K562 (cell line): ENCODE results near the gene CLDN1. TPM values are rescaled to one million over a fixed set of nuclear protein-coding genes. Genes with fewer than 3 reads are reported as not detected.

Source experiments
- ATAC-seq: fragments of 200-7000 bp; cut with Tn5 transposase; 3 replicates; pipeline ENCODE4 v1.9.1; 2020; ENCODE audit warnings: moderate library complexity
- BruUV-seq: library from RNA; stranded (reverse); fragments of 400-500 nt; replicated peaks from 2 replicates; lab custom pipeline; 2021; lab: Mats Ljungman, UMichigan
- CTCF ChIA-PET: fragments of 300-600 bp; formaldehyde crosslinking; extraction: SDS; loops from one replicate; lab custom pipeline; 2021; ENCODE audit warnings: low intra/inter-chr PET ratio; lab: Yijun Ruan, JAX
- POLR2A ChIA-PET: fragments of 300-600, 350-650 bp; sonication (Branson Sonifier 250); formaldehyde crosslinking; extraction: SDS; loops from one replicate; lab custom pipeline; 2021; ENCODE audit warnings: antibody characterized with exemption, inconsistent platforms; lab: Yijun Ruan, JAX
- DNase-seq, 4 experiments: peaks; one replicate each; pipeline versions ENCODE4 v3.0.0 to v3.0.0-alpha.2; 2011 to 2018; ENCODE audit warnings: low spot score in 3 of 4, mixed read lengths in 3 of 4; ENCODE audit errors: extremely low read depth in 1 of 4
- FAIRE-seq: peaks from 2 replicates; lab custom pipeline; 2011; peaks lifted over from hg19 to GRCh38; lab: Jason Lieb, UNC
- H2AFZ ChIP-seq: 2 replicates; pipeline ENCODE4 v1.6.0; 2011; ENCODE audit warnings: low read depth, low read length, control low read depth, inconsistent platforms
- H3K27ac ChIP-seq: fragments of 200-600 bp; 3 replicates; pipeline ENCODE4 v1.8.0; 2011; ENCODE audit warnings: low read depth, mild to moderate bottlenecking, control low read depth, inconsistent platforms, low read length, moderate library complexity, mixed read lengths; ENCODE audit errors: extremely low read depth
- H3K27me3 ChIP-seq, 2 experiments: fragments of 300-600 bp in 1 of 2; 2 replicates in 1 of 2; 3 replicates in 1 of 2; pipeline versions ENCODE4 v1.6.0 to v1.8.0; 2011; ENCODE audit warnings: inconsistent platforms in 2 of 2, low read length in 2 of 2, mild to moderate bottlenecking in 1 of 2, mixed read lengths in 1 of 2, moderate library complexity in 1 of 2; ENCODE audit not compliant: control insufficient read depth in 2 of 2, insufficient read depth in 2 of 2
- H3K36me3 ChIP-seq: fragments of 300-600 bp; 3 replicates; pipeline ENCODE4 v1.8.0; 2011; ENCODE audit warnings: mild to moderate bottlenecking, low read length, inconsistent platforms; ENCODE audit not compliant: control insufficient read depth, insufficient read depth
- H3K4me1 ChIP-seq, 2 experiments: fragments of 200-600 bp in 1 of 2; replicated peaks in 1 of 2; 2 replicates in 1 of 2; 3 replicates in 1 of 2; pipeline versions ENCODE4 v1.5.1 to v1.8.0; 2011; ENCODE audit warnings: inconsistent platforms in 2 of 2, low read length in 2 of 2, mild to moderate bottlenecking in 1 of 2, mixed read lengths in 1 of 2, moderate library complexity in 1 of 2; ENCODE audit not compliant: control insufficient read depth in 2 of 2, insufficient read depth in 2 of 2
- H3K4me2 ChIP-seq: 2 replicates; pipeline ENCODE4 v1.6.1; 2011; ENCODE audit warnings: low read length, control low read depth, inconsistent platforms, mixed read lengths; ENCODE audit not compliant: insufficient read depth
- H3K4me3 ChIP-seq: fragments of 200-600 bp; sonication (generic), shearing (Covaris generic); 2 replicates; pipeline ENCODE4 v1.5.1; 2016; ENCODE audit warnings: control low read depth, inconsistent platforms
- H3K79me2 ChIP-seq: fragments of 200-600 bp; 3 replicates; pipeline ENCODE4 v1.8.0; 2011; ENCODE audit warnings: low read length, inconsistent platforms; ENCODE audit not compliant: control insufficient read depth, insufficient read depth
- H3K9ac ChIP-seq, 2 experiments: 2 replicates each; pipeline versions ENCODE4 v1.6.0 to v1.6.1; 2011; ENCODE audit warnings: low read depth in 2 of 2, low read length in 2 of 2, control low read depth in 1 of 2, inconsistent platforms in 1 of 2, mild to moderate bottlenecking in 1 of 2, mixed read lengths in 1 of 2; ENCODE audit not compliant: insufficient read depth in 1 of 2
- H3K9me1 ChIP-seq: one replicate; pipeline ENCODE4 v1.6.0; 2011; ENCODE audit warnings: inconsistent platforms, mild to moderate bottlenecking, low read length, moderate library complexity; ENCODE audit not compliant: control insufficient read depth, insufficient read depth
- H3K9me3 ChIP-seq: replicated peaks from 2 replicates; pipeline ENCODE4 v1.5.1; 2011; ENCODE audit warnings: low read depth, low read length, inconsistent platforms; ENCODE audit not compliant: control insufficient read depth, insufficient read depth
- H4K20me1 ChIP-seq: replicated peaks from 2 replicates; pipeline ENCODE4 v1.6.1; 2011; ENCODE audit warnings: low read length, inconsistent platforms, mixed read lengths; ENCODE audit not compliant: control insufficient read depth, insufficient read depth
- CHD1 ChIP-seq: fragments of 200-600 bp; sonication (generic); IDR thresholded peaks from one replicate; pipeline ENCODE4 v1.6.1; 2012; ENCODE audit warnings: mild to moderate bottlenecking, moderate library complexity, low read length, inconsistent platforms
- FOS ChIP-seq: IDR thresholded peaks from 3 replicates; pipeline ENCODE4 v1.6.1; 2011; ENCODE audit not compliant: insufficient read length; ENCODE audit errors: extremely low read depth
- MYC ChIP-seq, 2 experiments: fragments of 250-450 bp in 1 of 2; sonication (Bioruptor Pico) in 1 of 2; IDR thresholded peaks; 2 replicates each; pipeline versions ENCODE4 v1.5.1 to v1.6.1; 2012 to 2021; ENCODE audit warnings: low read depth in 2 of 2, borderline replicate concordance in 1 of 2, improper control_type of control experiment in 1 of 2, low read length in 1 of 2, mild to moderate bottlenecking in 1 of 2, moderate library complexity in 1 of 2
- NBN ChIP-seq: fragments of 450-650 bp; IDR thresholded peaks from 2 replicates; pipeline ENCODE4 v1.6.1; 2016; ENCODE audit warnings: low read depth, mild to moderate bottlenecking
- NUFIP1 ChIP-seq: fragments of 450-650 bp; IDR thresholded peaks from 2 replicates; pipeline ENCODE4 v1.6.1; 2018; ENCODE audit not compliant: partially characterized antibody
- PHF21A ChIP-seq: fragments of 450-650 bp; IDR thresholded peaks from 2 replicates; pipeline ENCODE4 v1.6.1; 2017; ENCODE audit warnings: low read depth, borderline replicate concordance
- PPARD ChIP-seq: fragments of 250-450 bp; sonication (Bioruptor Pico); IDR thresholded peaks from 2 replicates; pipeline ENCODE4 v1.8.0; 2022; ENCODE audit warnings: inconsistent platforms, mild to moderate bottlenecking, moderate library complexity
- TCF7L2 ChIP-seq: fragments of 150-350 bp; IDR thresholded peaks from 2 replicates; pipeline ENCODE4 v1.6.1; 2016; ENCODE audit warnings: low read depth, mild to moderate bottlenecking, low read length, moderate library complexity
- YBX1 ChIP-seq: fragments of 450-650 bp; IDR thresholded peaks from 2 replicates; pipeline ENCODE4 v1.7.1; 2016; ENCODE audit warnings: mild to moderate bottlenecking
- ZNF551 ChIP-seq: fragments of 250-450 bp; sonication (Bioruptor Pico); IDR thresholded peaks from 2 replicates; pipeline ENCODE4 v1.5.0; 2021; ENCODE audit warnings: mild to moderate bottlenecking, moderate library complexity
- ZNF696 ChIP-seq: fragments of 250-450 bp; sonication (Bioruptor Pico); conservative IDR thresholded peaks from 2 replicates; pipeline ENCODE4 v1.4.0; 2020; ENCODE audit warnings: mild to moderate bottlenecking, moderate library complexity
- ZNF778 ChIP-seq: fragments of 450-650 bp; formaldehyde crosslinking; IDR thresholded peaks from 2 replicates; pipeline ENCODE4 v1.4.0; 2020; ENCODE audit warnings: mild to moderate bottlenecking, moderate library complexity
- ZNF79 ChIP-seq: fragments of 250-450 bp; sonication (Bioruptor Pico); IDR thresholded peaks from 2 replicates; pipeline ENCODE4 v1.4.0; 2020; ENCODE audit warnings: low read depth, mild to moderate bottlenecking, moderate library complexity
- in situ Hi-C: fragments of 300-500 bp; cut with MboI; formaldehyde crosslinking; loops from 4 replicates; pipeline ENCODE4 v1.15.0; 2018; ENCODE audit warnings: inconsistent platforms, mixed read lengths
- intact Hi-C: fragments of 100-400 bp; cut with micrococcal nuclease; formaldehyde crosslinking; loops from 2 replicates; pipeline ENCODE4 v1.14.2; 2022
- polyA plus RNA-seq, 8 experiments: library from polyadenylated mRNA; depleted of rRNA in 4 of 8; stranded (reverse) in 5 of 8; unstranded in 3 of 8; fragments of >200 nt; fragmentation: Nextera tagmentation in 2 of 8; fragmentation: Illumina TruSeq in 1 of 8; extraction: Ambion mirVana in 2 of 8; extraction: Trizol in 1 of 8; gene quantifications; 2 replicates each; pipeline versions ENCODE4 v1.2.1 to v1.2.3, GENCODE V29; 2011 to 2014; ENCODE audit warnings: inconsistent platforms in 1 of 8, missing spikeins in 1 of 8
- total RNA-seq, 7 experiments: library from RNA; depleted of rRNA in 6 of 7; stranded (reverse); fragments of >200 nt in 6 of 7; fragmentation: Illumina TruSeq in 2 of 7; extraction: Trizol in 2 of 7; gene quantifications; 2 replicates each; pipeline versions ENCODE4 v1.2.1 to v1.2.3, GENCODE V29; 2011 to 2021; ENCODE audit warnings: low replicate concordance in 1 of 7
- TF ChIP-seq, protein P1 (sequence below): fragments of 250-450 bp; sonication (Bioruptor Pico); IDR thresholded peaks from 2 replicates; pipeline ENCODE4 v1.5.0; 2020; ENCODE audit warnings: mild to moderate bottlenecking, borderline replicate concordance
- TF ChIP-seq, protein P2 (sequence below): fragments of 450-650 bp; formaldehyde crosslinking; IDR thresholded peaks from 2 replicates; pipeline ENCODE4 v1.4.0; 2020; ENCODE audit warnings: mild to moderate bottlenecking
- TF ChIP-seq, protein P3 (sequence below), 2 experiments: IDR thresholded peaks in 1 of 2; conservative IDR thresholded peaks in 1 of 2; 2 replicates each; pipeline ENCODE4 v1.6.1; 2016; ENCODE audit warnings: low read depth in 2 of 2, mild to moderate bottlenecking in 1 of 2, missing compliant biosample characterization in 1 of 2, missing genetic modification characterization in 1 of 2, moderate library complexity in 1 of 2

CLDN1 gene
- total and polyA plus RNA-seq, 9 of the 15 experiments (the other 6 are each of a cell fraction or from before 2014, with no cell fraction given): 0.16 TPM; not detected in 8

DNA sequence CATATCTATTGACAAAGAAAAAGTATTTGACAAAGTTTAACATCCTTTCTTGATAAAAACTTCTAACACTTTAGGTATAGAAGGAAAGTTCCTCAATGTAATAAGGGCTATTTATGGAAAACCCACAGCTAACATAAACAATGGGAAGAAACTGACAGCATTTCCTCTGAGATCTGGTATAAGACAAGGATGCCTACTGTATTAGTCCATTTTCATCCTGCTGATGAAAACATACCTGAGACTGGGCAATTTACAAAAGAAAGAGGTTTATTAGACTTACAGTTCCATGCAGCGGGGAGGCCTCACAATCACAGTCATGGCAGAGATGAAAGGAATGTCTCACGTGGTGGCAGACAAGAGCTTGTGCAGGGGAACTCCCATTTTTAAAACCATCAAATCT lies 17.8 kb upstream of the CLDN1 start (continued):
- TF ChIP-seq, protein P1, sequence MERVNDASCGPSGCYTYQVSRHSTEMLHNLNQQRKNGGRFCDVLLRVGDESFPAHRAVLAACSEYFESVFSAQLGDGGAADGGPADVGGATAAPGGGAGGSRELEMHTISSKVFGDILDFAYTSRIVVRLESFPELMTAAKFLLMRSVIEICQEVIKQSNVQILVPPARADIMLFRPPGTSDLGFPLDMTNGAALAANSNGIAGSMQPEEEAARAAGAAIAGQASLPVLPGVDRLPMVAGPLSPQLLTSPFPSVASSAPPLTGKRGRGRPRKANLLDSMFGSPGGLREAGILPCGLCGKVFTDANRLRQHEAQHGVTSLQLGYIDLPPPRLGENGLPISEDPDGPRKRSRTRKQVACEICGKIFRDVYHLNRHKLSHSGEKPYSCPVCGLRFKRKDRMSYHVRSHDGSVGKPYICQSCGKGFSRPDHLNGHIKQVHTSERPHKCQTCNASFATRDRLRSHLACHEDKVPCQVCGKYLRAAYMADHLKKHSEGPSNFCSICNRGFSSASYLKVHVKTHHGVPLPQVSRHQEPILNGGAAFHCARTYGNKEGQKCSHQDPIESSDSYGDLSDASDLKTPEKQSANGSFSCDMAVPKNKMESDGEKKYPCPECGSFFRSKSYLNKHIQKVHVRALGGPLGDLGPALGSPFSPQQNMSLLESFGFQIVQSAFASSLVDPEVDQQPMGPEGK (CRISPR knock-in tag): no peak
- TF ChIP-seq PHF21A: no peak

DNA sequence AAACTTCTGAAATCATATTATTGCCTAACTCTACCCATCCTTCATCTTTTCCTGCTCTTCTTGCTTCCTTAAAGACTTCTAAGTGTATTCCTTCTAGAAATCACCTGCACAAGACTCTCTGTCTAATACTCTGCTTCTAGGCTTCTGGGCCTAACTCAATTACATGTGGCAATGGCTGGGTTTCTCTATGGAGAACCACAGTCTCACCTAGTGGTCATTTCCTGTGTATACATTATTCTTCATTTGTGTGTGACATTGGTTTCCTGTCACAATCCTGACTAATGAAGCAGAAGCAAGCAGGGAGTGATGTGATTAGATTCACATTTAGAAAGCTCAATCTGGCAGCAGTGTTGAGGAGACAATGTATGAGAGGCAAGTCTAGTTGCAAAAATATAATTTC lies 16.9 kb upstream of the CLDN1 start:
- H3K4me3 ChIP-seq: no peak overlapping the region
- POLR2A ChIA-PET: no interaction called here
- H3K9me3 ChIP-seq: 0 out of 2 replicates have a peak, but pooled peaks cover 1% of the 10 kb centered on the region
- no peak for ATAC-seq
- TF ChIP-seq, protein P2, sequence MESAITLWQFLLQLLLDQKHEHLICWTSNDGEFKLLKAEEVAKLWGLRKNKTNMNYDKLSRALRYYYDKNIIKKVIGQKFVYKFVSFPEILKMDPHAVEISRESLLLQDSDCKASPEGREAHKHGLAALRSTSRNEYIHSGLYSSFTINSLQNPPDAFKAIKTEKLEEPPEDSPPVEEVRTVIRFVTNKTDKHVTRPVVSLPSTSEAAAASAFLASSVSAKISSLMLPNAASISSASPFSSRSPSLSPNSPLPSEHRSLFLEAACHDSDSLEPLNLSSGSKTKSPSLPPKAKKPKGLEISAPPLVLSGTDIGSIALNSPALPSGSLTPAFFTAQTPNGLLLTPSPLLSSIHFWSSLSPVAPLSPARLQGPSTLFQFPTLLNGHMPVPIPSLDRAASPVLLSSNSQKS (CRISPR knock-in tag): no peak
- TF ChIP-seq ZNF551 (CRISPR knock-in tag) (no peak), TCF7L2 (no peak), NUFIP1 (no peak), ZNF778 (CRISPR knock-in tag) (no peak), ZNF696 (CRISPR knock-in tag) (no peak), YBX1 (no peak), NBN (no peak), FOS (no peak), ZNF79 (no peak), PPARD (no peak), CHD1 (no peak), MYC (IDR thresholded peaks at IDR 0.05; ENCODE audit: low read depth, low read length) (no peak), MYC (CRISPR knock-in tag; IDR thresholded peaks at IDR 0.05; ENCODE audit: borderline replicate concordance, low read depth) (no peak)
- TF ChIP-seq, protein P3, sequence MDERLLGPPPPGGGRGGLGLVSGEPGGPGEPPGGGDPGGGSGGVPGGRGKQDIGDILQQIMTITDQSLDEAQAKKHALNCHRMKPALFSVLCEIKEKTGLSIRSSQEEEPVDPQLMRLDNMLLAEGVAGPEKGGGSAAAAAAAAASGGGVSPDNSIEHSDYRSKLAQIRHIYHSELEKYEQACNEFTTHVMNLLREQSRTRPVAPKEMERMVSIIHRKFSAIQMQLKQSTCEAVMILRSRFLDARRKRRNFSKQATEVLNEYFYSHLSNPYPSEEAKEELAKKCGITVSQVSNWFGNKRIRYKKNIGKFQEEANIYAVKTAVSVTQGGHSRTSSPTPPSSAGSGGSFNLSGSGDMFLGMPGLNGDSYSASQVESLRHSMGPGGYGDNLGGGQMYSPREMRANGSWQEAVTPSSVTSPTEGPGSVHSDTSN (CRISPR knock-in tag; IDR thresholded peaks at IDR 0.05; ENCODE audit: low read depth): no peak
- TF ChIP-seq, protein P3 (tag; conservative IDR thresholded peaks at IDR 0.05; ENCODE audit: low read depth): no peak
- TF ChIP-seq, all 486 proteins: peak for 0
- no TSS peak for BruUV-seq
- Histone ChIP-seq H3K79me2 (no peaks in the 10 kb centered on the region), H3K9ac (no peak overlapping the region), H4K20me1 (no peaks in the 10 kb centered on the region), H3K9me1 (no peaks in the 10 kb centered on the region), H3K4me2 (no peak overlapping the region), H3K4me1 (no peaks in the 10 kb centered on the region), H3K27ac (no peak overlapping the region), H2AFZ (no peak overlapping the region), H3K36me3 (no peaks in the 10 kb centered on the region), H3K27me3 (no peaks in the 10 kb centered on the region)
- no peak for FAIRE-seq
- intact Hi-C loops: no loop called here
- no peak for DNase-seq
- CTCF ChIA-PET: no interaction called here
- in situ Hi-C loops: no loop called here
